ENCODE data around the gene RASEF.
"Not testable (repeated sequence)": the region's sequence is repeated elsewhere in the genome, so short reads cannot be mapped to it uniquely, and the experiment has no call there.

The RASEF gene

DNA sequence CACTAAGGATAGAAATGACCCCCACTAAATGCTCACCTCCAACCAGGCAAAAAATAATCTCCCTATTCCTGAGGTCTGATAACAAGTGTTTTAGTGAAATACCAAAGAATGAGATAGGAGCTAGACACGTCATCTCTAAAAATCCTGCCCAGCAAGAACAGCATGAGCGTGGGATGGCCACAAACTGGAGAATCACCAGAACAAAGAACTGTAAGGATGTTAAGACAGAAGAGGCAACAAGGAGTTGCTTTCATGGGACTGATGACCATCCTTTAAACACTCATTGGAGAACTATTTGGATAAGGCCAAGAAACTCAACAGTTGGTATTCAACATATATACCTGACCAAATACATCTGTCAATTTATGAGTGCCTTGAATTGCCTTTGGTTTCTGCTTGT lies 113.7 kb downstream of the RASEF start:
- no peak overlapping the region for H3K27ac ChIP-seq
- no peak for TF ChIP-seq ZFX (IDR thresholded peaks at IDR 0.05; ENCODE audit: borderline replicate concordance)
- TF ChIP-seq, protein P1, sequence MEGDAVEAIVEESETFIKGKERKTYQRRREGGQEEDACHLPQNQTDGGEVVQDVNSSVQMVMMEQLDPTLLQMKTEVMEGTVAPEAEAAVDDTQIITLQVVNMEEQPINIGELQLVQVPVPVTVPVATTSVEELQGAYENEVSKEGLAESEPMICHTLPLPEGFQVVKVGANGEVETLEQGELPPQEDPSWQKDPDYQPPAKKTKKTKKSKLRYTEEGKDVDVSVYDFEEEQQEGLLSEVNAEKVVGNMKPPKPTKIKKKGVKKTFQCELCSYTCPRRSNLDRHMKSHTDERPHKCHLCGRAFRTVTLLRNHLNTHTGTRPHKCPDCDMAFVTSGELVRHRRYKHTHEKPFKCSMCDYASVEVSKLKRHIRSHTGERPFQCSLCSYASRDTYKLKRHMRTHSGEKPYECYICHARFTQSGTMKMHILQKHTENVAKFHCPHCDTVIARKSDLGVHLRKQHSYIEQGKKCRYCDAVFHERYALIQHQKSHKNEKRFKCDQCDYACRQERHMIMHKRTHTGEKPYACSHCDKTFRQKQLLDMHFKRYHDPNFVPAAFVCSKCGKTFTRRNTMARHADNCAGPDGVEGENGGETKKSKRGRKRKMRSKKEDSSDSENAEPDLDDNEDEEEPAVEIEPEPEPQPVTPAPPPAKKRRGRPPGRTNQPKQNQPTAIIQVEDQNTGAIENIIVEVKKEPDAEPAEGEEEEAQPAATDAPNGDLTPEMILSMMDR (IDR thresholded peaks at IDR 0.05) = no peak

DNA sequence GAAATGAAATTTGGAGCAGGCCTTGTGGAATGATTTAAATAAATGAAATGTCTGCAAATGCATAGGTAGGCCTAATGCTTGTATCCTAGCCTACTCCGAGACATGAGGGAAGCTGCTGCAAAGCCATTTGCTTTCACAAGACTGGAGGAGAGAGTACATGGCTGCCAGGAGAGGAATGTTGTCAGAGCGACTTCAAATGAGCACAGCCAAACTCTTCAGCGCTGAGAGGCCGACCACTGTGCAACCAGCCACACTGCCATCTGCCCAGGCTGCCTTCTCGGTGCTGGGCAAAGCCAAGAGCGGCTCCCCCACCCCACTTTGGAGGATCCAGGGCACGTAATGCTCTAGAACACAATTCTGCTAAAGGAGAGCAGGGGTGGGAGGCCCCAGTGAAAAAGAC lies 122.6 kb downstream of the RASEF start:
- no peak for TF ChIP-seq ZFX (IDR thresholded peaks at IDR 0.05; ENCODE audit: borderline replicate concordance)
- TF ChIP-seq, protein P1 (IDR thresholded peaks at IDR 0.05) = no peak
- no peak overlapping the region for H3K27ac ChIP-seq

DNA sequence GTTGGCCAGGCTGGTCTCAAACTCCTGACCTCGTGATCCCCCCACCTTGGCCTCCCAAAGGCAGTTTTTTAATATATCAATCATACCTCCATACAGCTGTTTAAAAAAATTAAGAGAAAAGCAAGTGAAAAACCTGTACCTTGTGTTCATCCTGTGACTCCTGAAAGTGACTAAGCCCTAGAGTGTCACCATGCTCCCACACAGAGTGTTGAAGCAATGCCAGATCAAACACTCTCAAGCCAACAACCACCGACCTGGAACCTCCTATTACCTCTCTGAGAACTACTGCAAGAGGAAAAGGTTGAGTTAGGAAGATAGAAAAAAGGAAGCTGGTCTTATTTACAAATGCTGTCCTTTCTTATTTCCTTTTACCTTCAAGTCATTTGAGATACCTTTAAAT lies 123.5 kb downstream of the RASEF start:
- TF ChIP-seq, protein P1 (IDR thresholded peaks at IDR 0.05) = no peak
- TF ChIP-seq ZFX (IDR thresholded peaks at IDR 0.05; ENCODE audit: borderline replicate concordance) = no peak
- no peak overlapping the region for H3K27ac ChIP-seq

DNA sequence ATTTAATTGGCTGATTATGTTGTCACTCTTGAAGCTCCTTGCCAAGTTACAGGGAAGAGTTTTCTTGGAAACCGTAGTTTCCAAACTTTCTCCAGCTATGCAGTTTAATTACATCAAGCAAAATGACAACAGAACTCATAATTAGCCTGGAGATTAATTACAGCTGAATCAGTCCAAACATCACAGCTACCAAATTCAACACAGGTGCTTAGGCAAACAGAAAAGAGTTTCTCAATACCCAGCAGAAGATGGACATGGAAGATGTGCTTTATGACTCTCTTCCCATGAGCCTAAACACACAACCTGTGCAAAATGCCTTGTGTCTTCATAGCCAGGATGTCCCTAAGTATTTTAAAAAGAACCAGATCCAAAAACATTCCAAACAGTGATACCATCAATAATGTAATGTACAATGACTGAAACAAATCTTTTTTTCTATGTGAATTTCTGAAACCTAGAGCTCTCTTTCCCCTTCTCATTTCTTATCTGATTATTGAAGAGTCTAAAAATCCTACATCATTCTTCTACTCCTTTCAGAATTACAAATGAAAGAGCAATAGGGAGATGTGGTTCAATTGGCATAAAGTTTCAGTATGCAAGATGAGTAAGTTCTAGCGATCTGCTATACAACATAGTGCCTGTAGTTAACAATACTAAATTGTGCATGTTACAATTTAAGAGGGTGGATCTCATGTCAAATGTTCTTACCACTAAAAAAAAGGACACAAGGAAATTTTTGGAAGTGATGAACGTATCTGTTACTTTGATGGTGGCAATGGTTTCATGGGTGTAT lies 124.3 kb downstream of the RASEF start:
- H3K27ac ChIP-seq = no peak overlapping the region
- no peak for TF ChIP-seq ZFX (IDR thresholded peaks at IDR 0.05; ENCODE audit: borderline replicate concordance)
- TF ChIP-seq, protein P1 (IDR thresholded peaks at IDR 0.05) = no peak

DNA sequence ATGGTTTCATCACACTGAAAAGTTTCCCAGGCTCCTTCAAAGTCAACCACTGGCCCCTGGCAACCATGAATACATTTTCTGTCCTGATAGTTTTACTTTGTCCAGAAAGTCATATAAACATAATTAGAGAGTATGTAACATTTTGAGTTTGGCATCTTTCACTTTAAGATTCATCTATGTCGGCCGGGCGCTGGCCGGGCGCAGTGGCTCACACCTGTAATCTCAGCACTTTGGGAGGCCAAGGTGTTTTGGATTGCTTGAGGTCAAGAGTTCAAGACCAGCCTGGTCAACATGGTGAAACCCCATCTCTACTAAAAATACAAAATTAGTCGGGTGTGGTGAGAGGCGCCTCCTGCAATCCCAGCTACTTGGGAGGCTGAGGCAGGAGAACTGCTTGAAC lies 126.4 kb downstream of the RASEF start:
- H3K27ac ChIP-seq = not testable (repeated sequence)

DNA sequence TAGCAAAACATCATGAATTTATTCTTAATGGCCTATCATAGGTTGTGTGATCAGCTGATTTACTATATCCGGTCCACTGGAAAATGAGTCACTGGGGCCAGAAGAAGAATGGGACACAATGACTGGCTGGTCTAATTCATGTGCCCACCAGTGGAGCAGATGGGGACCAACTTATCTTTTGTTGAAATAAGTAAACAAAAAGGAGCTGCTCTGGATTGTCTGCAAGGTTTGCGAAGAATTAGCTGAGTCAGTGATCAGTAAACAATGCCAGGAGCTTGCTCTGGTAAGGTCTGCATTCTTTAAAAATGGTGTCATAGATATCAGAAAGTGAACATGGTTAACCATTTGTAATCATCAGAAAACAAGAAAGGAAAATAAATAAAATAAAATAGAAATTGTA lies 128.0 kb downstream of the RASEF start:
- H3K27ac ChIP-seq = no peak overlapping the region
- TF ChIP-seq ZFX (IDR thresholded peaks at IDR 0.05; ENCODE audit: borderline replicate concordance) = no peak
- TF ChIP-seq, protein P1 (IDR thresholded peaks at IDR 0.05) = no peak

DNA sequence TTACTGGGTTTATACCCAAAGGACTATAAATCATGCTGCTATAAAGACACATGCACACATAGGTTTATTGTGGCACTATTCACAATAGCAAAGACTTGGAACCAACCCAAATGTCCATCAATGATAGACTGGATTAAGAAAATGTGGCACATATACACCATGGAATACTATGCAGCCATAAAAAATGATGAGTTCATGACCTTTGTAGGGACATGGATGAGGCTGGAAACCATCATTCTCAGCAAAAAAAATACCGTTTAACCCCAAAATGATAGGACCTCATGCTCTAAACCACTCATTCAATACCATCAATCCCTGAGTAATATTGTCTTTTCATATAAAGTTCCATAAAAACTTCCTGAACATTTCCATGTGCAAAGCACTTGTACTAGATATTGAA lies 128.9 kb downstream of the RASEF start:
- H3K27ac ChIP-seq = not testable (repeated sequence)

DNA sequence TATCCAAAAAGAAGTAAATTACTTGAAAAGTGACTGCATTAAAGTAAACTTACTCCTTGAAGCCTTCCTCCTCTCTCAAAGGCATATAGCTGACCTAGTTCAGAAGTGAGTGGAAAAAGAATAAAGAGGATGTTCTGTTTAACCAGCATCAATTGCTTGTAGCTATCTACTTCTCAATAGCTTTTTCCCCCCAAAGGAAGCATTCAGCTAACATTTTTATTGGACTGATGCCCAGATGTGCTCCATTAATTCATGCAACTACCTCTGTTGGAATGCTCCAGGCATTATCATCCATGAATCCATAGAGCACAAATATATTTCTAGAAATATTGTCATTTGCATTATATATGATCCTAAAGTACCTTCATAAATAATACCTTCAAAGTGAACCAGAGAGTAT lies 132.8 kb downstream of the RASEF start:
- H3K27ac ChIP-seq = no peak overlapping the region
- TF ChIP-seq, protein P1 (IDR thresholded peaks at IDR 0.05) = no peak
- no peak for TF ChIP-seq ZFX (IDR thresholded peaks at IDR 0.05; ENCODE audit: borderline replicate concordance)

All from 22Rv1 (cell line).